DMS53 (cell line): ENCODE data around the gene ZFP90.

ENCODE experiments used
- DNase-seq: peaks from one replicate; lab custom pipeline; 2025; lab: John Stamatoyannopoulos, UW

ZFP90 gene

GRCh38 chr16:68577352-68577853 is 38.3 kb downstream of the ZFP90 start:
- no peak for DNase-seq

DNA sequence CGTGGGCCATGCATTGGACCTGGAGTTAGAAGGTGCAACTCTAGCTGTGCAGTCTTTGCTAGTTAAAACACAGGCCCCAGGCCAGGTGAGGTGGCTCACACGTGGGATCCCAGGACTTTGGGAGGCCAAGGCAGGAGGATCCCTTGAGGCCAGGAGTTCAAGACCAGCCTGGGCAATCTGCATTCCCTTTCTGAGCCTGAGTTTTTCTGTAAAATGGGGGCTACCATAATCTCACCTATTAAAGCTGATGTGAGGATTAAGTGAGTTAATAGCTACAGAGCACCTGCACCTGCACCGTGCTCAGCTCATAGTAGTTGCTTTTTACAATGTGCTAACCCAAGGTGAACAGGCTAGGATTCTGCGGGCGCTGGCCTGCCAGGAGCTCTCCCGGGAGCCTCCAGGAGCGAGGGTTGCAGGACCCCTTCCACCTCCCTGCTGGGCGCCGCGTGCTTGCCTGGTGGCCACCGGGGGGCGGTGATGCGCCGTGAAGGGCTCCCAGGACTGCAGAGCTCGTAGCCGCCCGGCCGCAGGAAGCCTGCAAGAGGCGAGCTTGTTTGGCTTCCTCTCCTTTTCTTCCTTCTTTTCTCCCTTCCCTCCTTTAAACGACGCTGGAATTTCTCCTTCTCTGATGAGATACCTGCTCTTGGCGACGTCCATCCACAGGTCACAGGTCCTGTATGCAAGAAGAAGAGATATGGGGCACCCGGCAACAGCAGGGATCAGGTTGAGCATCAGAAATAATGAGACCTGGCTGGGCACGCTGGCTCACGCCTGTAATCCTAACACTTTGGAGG is 51.3 kb downstream of the ZFP90 start:
- peak; percentile 77 for DNase-seq

GRCh38 chr16:68592466-68593337 is 53.6 kb downstream of the ZFP90 start:
- peak; percentile 60 for DNase-seq

DNA sequence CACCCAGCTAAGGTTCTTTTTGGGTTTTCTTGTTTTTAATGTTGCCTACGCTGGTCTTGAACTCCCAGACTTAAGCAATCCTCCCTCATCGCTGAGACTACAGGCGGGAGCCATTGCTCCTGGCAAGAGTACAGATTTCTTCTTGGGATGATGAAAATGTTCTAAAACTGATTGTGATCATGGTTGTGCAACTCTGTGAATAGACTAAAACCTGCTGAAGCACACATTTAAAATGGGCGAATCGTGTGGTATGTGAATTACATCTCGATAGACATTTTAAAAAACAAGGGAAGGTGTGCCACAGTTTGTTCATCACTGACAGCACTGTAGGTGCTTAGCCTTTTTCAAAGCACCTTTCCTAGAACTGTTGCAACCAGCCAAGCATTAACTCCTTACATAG is 57.2 kb downstream of the ZFP90 start:
- DNase-seq, result no peak

DNA sequence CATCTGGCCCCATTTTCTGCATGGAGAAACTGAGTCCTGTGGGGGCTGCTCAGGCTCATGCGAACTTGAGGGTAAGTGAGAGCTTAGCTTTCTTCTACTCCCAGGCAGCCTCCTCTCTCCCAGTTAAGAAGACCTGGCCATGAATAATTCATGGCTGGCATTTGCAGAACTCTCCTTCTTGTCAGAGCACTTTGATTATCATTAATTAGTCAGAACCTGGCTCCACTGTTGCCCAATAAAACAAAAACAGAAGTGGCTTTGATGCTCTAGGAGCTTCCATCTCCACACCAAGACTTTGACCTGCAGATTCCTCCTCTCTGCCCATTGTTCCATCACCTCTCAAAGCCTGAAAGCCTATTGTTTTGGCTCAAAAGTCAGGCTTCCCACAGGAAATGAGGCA is 60.5 kb downstream of the ZFP90 start:
- DNase-seq, result no peak

GRCh38 chr16:68605746-68606145 is 66.7 kb downstream of the ZFP90 start:
- DNase-seq, result peak; percentile 10

DNA sequence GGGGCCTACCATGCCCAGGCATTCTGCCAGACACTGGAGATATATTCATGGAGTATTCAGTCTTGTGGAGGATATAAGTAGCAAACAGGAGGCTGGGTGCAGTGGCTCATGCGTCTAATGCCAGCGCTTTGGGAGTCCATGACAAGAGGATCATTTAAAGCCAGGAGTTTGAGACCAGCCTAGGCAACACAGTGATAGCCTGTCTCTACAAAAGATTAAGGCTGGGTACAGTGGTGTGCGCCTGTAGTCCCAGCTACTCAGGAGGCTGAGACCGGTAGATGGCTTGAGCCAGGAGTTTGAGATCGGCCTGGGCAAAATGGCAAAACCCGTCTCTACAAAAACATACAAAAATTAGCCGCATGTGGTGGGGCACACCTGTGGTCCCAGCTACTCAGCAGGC is 68.4 kb downstream of the ZFP90 start:
- DNase-seq, result no peak

DNA sequence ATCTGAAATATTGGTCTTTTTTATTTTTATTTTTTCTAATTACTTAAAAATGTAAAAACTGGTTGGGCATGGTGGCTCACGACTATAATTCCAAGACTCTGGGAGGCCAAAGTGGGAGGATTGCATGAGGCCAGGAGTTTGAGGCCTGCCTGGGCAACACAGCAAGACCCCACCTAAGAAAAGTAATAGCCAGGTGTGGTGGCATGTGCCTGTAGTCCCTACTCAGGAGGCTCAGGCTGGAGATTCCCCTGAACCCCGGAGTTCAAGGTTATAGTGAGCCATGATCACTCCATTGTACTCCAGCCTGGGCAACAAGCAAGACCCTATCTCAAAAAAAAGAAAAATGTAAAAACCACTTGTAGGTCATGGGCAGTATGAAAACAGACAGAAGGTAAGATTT is 69.2 kb downstream of the ZFP90 start:
- no peak for DNase-seq

DNA sequence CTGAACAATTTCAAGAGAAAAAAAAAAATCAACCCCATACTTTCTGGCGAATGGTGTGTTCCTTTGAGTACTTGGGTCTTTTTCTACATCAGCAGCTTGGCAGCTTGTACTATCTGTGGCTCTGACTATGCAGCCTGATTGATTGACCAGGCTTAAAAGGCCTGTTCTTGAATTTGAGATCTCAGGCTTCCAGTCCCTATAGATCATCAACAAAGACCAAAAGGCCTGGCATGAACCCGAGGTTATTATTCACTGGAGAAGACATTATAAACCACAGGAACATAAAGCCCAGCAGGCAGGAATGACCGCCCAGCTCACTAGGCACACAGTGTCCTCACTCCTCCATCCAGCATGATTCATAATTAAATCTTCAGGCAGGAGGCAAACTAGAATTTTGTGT is 73.9 kb downstream of the ZFP90 start:
- DNase-seq, result no peak

- no peak for DNase-seq
Observed at GRCh38 chr16:68617734-68618133, 78.6 kb downstream of the ZFP90 start.
